ENCODE measurements around the gene ZNF195.
"Not testable (repeated sequence)": the region's sequence is repeated elsewhere in the genome, so short reads cannot be mapped to it uniquely, and the experiment has no call there.

The ZNF195 gene

DNA sequence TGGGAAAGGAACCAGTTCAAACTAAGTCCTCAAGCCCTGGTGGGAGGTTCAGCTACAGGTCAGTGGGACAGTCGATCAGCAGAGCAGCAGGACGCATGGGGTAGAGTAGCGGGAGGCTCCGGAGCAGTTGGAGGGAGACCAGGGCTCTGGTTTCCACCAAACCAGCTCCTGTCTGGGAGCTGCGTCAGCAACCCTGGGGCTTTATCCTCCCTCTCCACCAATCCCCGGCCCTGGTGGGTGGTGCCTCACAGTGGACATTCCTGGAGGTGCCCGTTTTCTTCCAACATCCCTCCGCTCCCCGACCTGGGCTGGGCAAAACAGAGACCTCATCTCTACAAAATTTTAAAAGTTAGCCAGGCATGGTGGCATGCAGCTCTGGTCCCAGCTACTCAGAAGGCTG lies 32.4 kb downstream of the ZNF195 start:
- no peak for DNase-seq

DNA sequence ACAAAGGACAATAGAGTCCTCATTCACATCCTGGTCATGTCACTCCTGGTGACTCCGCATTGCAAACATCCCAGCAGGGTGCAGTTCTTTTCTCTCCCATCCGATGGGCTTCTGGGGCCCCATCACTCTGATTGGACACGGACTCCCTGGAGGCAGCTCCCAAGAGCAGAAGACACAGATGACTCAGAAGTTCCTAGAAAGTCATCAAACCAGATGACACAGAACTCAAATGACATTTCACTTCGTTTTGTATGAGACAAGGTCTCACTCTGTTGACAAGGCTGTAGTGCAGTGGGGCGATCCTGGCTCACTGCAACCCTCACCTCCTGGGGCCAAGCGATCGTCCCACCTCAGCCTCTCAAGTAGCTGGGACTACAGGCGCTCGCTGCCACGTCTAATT lies 33.2 kb downstream of the ZNF195 start:
- DNase-seq: no peak

DNA sequence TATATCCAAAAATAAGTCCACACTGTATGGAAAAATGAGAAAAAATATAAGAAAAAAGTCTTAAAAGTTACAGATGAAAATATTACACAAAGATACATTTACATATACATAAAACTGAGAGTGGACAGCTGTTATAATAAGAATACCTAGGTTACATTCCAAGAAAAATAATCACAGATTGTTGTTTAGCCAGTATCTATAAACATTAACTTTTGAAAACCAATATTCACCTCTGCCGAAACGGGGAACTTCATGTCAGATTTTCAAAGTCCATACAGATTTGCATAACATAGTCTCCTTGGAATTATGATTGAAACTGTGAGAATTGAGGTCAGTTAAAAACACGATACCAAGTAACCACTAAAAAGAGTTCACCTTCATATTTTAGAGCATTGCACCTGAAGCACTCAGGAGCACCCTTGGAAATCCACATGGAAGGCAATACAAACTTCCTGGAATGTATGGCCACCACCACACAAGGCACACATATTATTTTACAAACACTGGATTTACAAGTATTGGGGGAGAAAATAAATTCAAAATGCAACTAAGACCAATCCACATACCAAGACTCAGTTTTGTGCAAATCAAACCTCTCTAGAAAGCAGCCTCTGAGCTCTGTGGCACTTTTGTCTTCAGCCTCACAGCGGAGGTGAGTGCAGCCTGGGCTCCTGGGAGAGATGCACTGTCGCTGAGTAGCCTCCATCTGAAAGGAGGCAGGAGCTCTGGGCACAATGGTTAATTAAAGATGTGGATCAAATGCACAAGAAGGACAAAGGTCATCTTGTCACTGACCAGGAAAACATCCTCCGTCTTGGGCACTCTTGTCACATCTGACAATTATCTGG lies 34.4 kb downstream of the ZNF195 start:
- no peak for DNase-seq

DNA sequence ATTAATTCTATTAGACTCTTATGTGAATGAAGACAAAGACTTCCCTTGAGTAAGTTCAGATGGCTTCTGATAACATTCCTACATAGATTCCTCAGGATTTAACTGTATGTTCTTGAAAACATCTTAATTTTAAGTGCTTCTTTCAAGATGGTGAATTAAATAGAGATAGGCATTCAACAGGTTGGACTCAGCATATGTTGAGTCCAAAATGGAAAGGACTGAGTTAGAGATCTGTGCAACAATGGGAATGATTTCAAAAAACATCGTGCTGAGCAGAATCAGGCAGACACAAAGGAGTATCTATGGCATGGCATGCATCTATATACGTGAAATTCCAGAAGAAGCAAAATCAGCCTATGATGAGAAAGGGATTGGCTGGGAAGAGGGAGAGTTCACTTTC lies 36.2 kb downstream of the ZNF195 start:
- no peak for DNase-seq

DNA sequence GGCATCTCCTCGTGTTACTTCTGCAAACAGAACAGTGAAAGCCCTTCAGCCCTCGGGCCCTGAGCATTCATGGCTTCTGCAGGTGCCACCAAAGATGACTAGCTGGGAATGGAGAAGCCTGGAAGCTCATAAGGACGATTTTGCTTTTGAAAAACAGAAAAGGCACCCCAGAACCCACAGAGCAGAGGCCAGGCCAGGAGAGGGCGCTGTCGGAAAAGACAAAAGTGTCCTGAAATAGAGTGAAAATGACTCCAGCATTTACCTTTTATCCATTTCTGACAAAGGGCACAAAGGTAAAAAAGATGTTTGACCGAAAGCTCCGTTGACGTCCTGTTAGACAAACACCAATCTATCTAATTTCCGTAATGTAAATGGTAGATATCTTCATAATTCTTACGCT lies 37.6 kb downstream of the ZNF195 start:
- DNase-seq: no peak

DNA sequence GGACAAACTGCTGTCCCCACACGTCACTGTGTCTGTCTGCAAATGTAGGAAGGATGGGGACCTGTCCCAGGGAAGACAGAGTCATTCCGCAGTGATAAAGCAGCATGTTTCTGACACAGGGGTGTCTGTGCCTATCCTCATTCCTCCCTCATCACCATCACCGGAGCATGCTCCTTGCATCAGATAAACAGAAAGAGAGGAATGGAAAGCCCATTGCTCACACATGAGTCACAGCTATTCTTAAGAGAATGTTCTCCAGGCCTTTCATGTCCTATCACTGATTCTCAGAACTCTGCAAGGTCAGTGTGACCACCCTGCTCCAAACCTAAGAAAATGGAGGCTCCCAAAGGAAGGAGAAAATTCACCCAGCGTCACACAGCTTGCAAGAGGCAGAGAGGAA lies 38.9 kb downstream of the ZNF195 start:
- DNase-seq: no peak

DNA sequence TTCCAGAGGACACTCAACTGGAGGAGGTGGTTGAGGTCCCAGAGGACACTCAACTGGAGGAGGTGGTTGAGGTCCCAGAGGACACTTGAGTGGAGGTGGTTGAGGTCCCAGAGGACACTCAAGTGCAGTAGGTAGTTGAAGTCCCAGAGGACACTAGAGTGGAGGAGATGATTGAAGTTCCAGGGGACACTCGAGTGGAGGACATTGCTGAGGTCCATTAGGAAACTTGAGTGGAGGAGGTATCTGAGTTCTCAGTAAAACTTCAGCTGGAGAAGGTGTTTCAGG lies 39.7 kb downstream of the ZNF195 start:
- DNase-seq: no peak

DNA sequence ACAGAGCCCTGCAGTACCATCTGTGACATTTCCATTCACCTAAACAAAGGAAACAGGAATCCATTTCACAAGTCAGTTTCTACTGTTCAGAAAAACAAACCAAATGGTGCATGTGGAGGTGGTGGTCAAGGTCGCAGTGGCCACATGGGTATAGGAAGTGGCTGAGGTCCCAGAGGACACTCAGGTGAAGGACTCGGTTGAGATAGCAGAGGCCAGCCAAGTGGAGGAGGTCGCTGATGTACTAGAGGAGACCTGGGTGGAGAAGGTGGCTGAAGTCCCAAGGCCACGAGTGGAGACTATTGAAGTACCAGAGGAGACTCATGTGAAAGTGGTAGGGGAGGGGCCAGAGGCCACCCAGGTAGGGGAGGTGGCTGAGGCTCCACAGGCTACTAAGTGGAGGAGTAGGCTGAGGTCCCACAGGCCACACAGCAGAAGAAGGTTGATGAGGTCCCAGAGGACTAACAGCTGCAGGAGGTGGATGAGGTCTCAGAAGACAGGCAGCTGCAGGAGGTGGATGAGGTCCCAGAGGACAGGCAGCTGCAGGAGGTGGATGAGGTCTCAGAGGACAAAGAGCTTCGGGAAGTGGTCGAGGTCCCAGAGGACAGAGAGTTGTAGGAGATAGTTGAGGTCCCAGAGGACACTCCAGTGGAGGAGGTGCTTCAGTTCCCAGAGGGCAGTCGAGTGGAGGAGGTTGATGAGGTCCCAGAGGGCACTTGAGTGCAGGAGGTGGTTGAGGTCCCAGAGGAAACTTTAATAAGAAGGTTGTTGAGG lies 40.2 kb downstream of the ZNF195 start:
- no peak for DNase-seq

DNA sequence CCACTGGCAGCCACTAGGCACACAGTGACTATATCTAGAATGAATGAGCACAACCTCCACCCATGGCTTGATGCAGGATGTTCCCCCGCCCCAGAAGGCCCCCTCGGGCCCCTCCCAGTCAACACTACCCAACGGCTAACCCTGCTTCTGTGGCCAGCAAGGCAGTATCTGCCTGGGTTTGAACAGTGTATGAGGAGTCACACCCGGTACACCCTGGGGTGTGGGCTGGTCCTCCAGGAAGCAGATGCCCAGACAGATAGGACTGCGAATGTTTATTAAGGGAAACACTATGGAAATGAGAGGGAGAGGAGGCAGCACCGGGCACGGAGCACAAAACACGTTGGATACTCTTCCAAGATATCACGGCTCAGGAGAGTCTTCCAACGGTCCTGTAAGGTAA lies 42.5 kb downstream of the ZNF195 start:
- DNase-seq: not testable (repeated sequence)

DNA sequence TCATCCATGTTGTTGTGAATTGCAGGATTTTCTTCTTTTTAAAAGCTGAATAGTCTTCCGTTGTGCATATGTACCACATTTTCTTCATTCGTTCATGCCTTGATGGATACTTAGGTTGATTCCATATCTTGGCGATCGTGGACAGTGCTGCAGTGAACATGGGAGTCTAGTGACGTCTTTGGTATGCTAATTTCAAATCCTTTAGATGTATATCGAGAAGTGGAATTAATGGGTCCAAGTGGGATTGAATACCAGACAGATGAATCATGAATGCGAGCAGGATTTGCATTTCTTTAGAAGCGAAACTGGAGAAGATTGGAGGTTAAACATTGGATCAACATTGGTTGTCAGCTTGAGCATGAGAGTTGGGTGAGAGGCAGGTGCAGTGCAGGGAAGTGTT lies 45.8 kb downstream of the ZNF195 start:
- not testable (repeated sequence) for DNase-seq

DNA sequence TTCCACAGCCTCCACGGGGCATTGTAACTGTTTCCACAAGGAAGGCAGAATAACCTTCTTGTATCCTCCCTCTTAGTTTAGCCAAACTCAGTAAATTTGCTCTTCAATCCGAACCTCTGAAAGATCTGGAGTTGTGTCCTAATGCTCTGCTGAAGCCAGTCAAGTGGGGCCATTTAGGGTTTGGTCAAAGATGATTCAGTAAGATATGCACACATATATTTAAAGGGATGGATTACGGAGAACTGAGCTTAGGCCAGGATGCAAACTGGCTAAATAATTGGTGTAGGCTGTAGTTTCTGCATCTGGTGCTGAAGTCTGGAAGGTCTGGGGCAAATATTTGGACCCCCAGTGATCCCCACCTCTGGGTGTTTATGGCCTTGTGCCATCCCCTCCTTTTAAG lies 47.9 kb downstream of the ZNF195 start:
- DNase-seq: not testable (repeated sequence)

DNA sequence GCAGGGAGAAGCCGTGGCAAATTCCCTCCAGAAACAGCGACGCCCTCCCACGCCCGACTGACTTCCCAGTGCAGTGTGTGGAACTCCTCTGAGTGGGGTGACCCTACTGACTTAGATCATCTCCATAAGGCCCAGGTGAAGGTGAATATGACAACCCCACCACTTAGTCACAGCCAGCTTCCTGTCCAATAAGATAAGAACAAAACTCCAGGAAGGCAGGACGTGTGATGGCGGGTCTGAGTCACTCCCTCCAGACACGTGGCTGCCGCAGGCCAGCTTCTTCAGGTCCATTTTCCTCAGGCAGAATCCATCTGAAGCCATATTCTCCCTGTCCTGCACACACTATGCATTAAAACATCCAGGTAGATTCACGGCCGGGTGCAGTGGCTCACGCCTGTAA lies 48.9 kb downstream of the ZNF195 start:
- not testable (repeated sequence) for DNase-seq

DNA sequence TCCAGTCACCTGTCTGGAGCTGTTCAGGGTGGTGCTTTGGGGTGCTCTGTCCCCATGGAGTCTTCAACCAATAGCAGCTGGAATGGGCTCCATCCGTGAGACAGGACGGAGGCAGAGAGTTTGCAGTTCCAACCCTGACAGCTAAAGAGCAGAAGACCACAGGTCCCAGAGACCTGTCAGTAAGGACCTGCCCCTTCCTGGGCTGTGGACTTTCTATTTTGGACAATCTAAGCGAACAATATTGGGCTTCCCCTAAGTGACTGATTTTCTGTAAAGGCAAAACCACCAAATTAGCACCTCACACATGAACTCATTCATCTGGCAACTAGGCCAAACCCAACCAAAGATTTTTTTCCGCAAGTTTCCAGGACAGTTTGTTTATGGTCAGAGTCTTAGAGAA lies 50.4 kb downstream of the ZNF195 start:
- DNase-seq: not testable (repeated sequence)

DNA sequence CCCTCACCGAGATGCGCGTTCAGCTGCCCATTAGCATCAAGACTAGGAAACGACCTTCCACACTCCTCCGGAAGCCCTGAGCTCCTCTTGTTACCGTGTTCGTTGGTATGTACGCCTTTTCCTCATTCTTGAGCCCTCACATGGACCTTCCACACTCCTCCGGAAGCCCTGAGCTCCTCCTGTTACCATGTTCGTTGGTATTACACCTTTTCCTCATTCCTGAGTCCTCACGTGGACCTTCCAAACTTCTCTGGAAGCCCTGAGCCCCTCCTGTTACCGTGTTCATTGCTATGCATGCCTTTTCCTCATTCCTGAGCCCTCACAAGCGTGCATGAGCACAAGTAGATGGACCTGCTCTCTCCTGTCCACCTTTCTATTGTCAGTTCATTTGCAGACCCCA lies 52.5 kb downstream of the ZNF195 start:
- DNase-seq: not testable (repeated sequence)

DNA sequence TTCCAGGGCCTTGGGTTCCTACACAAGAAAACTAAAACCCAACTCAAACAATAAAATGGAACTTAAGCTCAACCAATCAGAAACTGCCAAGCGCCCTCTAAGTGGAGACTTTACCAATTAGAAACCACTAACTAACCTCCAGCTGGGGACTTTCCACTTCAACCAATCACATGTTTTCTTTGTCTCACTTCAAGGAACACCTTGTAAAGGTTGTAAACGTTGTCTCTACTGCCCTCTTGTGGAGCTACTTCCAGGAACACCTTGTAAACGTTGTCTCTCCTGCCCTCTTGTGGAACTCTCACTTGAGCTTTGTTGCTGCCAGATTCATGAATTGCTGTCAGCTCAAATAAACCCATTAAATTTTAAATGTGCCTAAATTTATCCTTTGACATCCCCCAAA lies 54.2 kb downstream of the ZNF195 start:
- not testable (repeated sequence) for DNase-seq

All from cerebellar nuclear complex (tissue), 1 donor.